CD4-positive, alpha-beta T cell treated with Interleukin-15 for 1 hour (primary cell): ENCODE data around the gene LRMDA.
"Not testable (repeated sequence)": the region's sequence is repeated elsewhere in the genome, so short reads cannot be mapped to it uniquely, and the experiment has no call there.

Source experiments
- DNase-seq: peaks from one replicate; pipeline ENCODE4 v3.0.0-alpha.2; 2020

LRMDA gene

GRCh38 chr10:75723319-75723980 lies 292.0 kb downstream of the LRMDA start:
- DNase-seq: no peak

- DNase-seq: no peak
Measured at GRCh38 chr10:75724047-75724446, 292.6 kb downstream of the LRMDA start.

DNA sequence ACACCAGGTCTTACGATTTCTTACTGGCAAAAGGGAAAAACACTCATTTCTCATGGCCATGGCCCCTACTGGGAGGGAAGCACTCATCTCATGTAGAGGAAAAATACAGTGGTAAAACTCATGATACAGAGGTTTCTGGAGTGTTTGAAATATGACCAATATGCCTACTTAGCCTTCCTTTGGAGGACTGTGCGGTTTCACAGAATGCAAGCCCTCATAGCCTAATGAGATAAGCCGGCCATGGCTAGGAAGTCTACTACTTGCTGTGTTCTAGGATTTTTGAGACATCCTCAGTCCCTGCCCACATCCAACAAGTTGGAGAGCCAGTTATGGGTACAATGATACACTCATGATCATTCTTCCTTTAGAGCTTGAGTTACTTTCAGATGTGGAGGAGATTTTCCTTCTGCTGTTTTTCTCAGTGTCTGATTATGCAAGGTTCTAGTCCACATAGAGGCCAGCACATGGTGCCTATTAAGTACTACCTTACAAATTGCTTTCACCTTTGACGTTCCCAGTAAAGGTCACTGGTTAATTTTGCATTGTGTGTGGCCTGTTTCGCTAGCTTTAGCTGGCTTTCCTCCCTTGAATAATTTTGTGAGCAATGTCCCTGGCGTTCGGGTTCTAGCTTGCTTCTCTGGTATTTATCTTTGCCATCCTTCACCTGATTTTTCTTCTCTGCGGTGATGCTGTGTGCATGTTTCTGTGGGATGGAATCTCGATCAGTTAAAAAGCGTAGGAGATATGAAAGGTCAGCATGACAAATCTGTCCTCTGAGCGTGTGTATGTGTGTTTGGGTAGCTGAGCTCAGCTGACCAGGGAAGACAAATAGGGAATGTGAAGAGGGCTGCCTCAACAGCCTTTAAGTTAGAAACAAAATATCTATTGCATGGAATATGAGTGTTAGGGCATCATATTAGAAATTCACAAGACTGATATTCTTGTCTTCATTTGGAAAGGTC lies 295.4 kb downstream of the LRMDA start:
- DNase-seq: no peak

GRCh38 chr10:75730847-75731246 lies 299.4 kb downstream of the LRMDA start:
- DNase-seq: no peak

- no peak for DNase-seq
Measured at GRCh38 chr10:75733135-75733890, 301.9 kb downstream of the LRMDA start.

DNA sequence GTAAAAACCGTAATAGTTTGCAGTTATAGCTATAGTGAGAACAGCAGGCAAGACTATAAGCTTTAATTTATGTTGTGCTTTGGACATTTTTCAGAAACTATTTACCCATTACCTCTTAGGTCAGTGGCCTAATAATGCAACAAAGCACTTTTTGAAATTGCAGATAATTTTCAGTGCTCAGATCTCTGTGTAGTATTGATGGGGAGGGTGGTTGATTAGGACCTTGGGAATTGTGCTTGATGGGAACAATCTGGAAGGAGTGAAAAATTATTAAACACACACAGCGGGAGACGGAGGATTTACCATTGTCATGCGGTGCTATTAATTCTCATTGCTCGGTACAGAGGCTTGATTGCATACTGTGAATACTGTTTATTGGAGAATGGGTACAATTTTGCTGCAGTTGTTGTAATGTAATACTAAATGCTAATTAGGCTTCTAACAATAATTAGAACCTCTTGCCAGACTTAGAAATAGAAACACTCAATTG lies 304.8 kb downstream of the LRMDA start:
- DNase-seq: no peak

DNA sequence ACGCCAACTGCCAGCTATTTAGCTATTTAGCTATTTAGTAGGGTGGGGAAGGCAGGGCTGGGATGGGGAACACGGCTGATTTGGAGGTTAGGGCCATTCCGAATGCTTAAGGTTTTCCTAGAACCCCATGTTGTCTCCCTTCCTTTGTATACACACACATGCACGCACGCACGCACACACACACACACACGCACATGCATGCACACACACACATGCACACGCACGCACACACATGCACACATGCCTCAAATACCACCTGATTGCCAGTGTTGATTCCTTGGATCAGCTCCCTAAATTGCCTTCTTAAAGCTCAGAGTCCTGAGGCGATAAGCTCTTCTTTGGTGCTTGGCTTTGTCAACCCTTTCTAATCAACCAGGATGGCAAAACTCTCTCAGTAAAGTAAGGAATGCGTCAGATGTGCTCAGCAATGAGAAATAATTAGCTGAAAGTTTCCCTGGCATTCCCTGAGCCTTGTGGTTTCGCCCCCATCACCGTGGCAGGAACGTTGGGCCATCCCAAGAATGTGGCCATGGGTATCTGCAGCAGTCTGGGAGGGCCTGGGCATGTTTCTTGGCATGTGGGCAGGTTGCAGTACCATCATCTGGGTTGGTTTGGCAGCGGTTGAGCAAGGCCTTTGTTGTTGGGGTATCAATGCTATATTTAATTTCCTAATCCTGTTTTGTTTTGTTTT lies 305.6 kb downstream of the LRMDA start:
- DNase-seq: no peak

GRCh38 chr10:75737580-75737949 lies 306.1 kb downstream of the LRMDA start:
- DNase-seq: no peak

- no peak for DNase-seq
Measured at GRCh38 chr10:75738924-75739323, 307.5 kb downstream of the LRMDA start.

DNA sequence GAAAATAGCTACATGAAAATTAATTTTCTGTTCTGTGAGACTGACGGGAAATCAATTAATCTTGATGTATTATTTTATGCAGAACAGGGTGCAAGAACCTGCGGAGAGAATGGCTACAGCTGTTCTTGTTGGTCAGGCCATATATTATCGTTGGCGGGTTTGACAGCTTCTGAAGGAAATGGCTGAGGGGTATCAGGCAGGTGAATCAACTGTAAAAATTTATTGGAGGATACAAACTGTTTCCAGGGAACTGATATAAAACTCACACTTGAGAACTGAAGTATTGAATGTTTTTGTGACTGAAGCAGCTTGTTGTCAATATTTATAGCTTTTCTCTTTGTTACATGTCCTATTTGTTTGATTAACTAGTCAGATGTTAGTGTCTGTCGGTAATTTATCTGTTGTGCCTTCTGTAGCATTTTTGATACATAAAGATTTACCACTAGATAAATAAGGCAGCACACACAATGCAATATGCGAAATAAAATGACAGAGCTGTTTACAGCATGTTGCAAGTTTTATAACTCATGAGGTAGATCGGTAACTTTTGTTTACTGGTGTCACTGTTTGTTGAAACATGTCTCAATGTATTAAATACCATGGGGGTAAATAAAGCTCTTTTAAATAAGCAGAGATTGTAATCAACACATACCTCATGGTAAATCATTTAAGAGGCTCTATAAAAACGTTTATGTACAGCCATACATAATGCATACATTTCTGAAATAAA lies 308.2 kb downstream of the LRMDA start:
- DNase-seq: no peak

GRCh38 chr10:75740541-75740940 lies 309.1 kb downstream of the LRMDA start:
- DNase-seq: no peak

- no peak for DNase-seq
Measured at GRCh38 chr10:75742355-75742754, 310.9 kb downstream of the LRMDA start.

DNA sequence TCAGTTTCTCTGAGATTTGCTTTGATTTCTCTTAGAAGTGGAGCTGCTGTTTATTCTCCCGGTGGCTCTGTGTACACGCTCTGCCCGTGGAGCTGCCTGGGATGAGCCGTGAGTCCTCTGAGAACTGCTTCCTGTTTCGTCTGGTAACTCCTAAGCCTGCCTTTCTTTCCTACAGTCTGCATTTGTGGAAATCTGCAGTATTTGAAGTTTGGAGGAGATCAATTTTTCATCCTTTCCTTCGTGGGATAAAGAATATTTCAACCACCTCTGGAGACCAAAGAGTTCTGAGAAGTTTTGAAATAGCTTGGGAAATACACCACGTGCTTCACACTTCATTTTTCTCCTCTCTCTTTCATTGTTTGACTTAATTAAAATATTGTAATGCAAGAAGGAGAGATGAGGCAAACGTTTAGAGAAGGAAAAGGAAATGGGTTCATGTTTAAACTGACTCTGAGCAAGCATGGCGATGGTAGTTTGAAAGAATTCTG lies 311.9 kb downstream of the LRMDA start:
- no peak for DNase-seq

GRCh38 chr10:75744261-75744660 lies 312.8 kb downstream of the LRMDA start:
- DNase-seq: no peak

- no peak for DNase-seq
Measured at GRCh38 chr10:75746356-75746755, 314.9 kb downstream of the LRMDA start.

DNA sequence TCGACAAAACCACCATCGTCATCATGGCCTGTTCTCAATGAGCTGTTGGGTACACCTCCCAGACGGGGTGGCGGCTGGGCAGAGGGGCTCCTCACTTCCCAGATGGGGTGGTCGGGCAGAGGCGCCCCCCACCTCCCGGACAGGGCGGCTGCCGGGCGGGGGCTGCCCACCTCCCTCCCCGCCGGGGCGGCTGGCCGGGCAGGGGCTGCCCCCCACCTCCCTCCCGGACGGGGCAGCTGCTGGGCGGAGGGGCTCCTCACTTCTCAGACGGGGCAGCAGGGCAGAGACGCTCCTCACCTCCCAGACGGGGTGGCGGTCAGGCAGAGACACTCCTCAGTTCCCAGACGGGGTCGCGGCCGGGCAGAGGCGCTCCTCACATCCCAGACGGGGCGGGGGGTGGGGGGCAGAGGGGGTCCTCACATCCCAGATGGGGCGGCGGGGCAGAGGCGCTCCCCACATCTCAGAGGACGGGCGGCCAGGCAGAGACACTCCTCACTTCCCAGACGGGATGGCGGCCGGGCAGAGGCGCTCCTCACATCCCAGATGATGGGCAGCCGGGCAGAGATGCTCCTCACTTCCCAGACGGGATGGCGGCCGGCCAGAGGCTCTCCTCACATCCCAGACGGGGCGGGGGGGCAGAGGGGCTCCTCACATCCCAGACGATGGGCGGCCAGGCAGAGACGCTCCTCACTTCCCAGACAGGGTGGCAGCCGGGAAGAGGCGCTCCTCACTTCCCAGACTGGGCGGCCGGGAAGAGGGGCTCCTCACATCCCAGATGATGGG lies 318.9 kb downstream of the LRMDA start:
- DNase-seq: not testable (repeated sequence)

DNA sequence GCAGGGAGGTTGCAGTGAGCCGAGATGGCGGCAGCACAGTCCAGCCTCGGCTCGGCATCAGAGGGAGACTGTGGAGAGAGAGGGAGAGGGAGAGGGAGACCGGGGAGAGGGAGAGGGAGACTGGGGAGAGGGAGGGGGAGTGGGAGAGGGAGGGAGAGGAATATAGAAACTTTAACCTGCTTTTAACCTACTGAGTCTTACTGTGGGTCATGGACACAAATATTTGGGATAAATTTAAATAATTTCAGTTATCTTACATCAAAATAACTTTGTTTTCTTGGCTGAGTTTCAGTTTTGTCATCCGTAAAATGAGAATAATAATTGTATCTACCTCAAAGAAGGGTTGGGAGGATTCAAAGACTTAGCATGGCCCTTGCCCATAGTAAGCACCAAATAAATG lies 319.8 kb downstream of the LRMDA start:
- DNase-seq: no peak

- no peak for DNase-seq
Measured at GRCh38 chr10:75753621-75754020, 322.2 kb downstream of the LRMDA start.

GRCh38 chr10:75754096-75754831 lies 322.8 kb downstream of the LRMDA start:
- no peak for DNase-seq

- no peak for DNase-seq
Measured at GRCh38 chr10:75755528-75755927, 324.1 kb downstream of the LRMDA start.
